HEK293 (cell line): ENCODE measurements around the gene TPST2.

Experiments
- CTCF ChIA-PET: fragments of 350-600 bp; formaldehyde crosslinking; extraction: SDS; loops from one replicate; lab custom pipeline; 2021; ENCODE audit warnings: antibody characterized with exemption; lab: Yijun Ruan, JAX
- POLR2A ChIA-PET: fragments of 300-600 bp; formaldehyde crosslinking; extraction: SDS; loops from one replicate; lab custom pipeline; 2020; ENCODE audit warnings: antibody characterized with exemption, inconsistent platforms; lab: Yijun Ruan, JAX
- H3K27ac ChIP-seq: fragments of 200-500 bp; sonication (Bioruptor generic); 2 replicates; pipeline ENCODE4 v1.5.1; 2014; ENCODE audit warnings: low read depth, low read length, control low read depth, inconsistent platforms; ENCODE audit errors: extremely low read depth
- H3K36me3 ChIP-seq, 2 experiments: fragments of 200-500 bp in 1 of 2; sonication (Bioruptor generic) in 1 of 2; 1 replicate in 1 of 2; 2 replicates in 1 of 2; pipeline ENCODE4 v1.5.1; 2014 to 2017; ENCODE audit warnings: inconsistent platforms in 2 of 2, low read length in 2 of 2; ENCODE audit not compliant: control insufficient read depth in 2 of 2, insufficient read depth in 1 of 2
- H3K4me1 ChIP-seq: fragments of 200-500 bp; sonication (Bioruptor generic); 2 replicates; pipeline ENCODE4 v1.5.1; 2014; ENCODE audit warnings: mild to moderate bottlenecking, low read length, inconsistent platforms; ENCODE audit not compliant: control insufficient read depth, insufficient read depth
- H3K4me3 ChIP-seq: 2 replicates; pipeline ENCODE4 v1.5.1; 2011; ENCODE audit warnings: low read depth, mild to moderate bottlenecking, control low read depth, low read length, moderate library complexity
- H3K9me3 ChIP-seq: fragments of 200-500 bp; sonication (Bioruptor generic); 2 replicates; pipeline ENCODE4 v1.5.1; 2014; ENCODE audit warnings: low read depth, low read length, inconsistent platforms; ENCODE audit not compliant: control insufficient read depth, insufficient read depth
- GLIS2 ChIP-seq: fragments of 450-650 bp; formaldehyde crosslinking; IDR thresholded peaks from 2 replicates; pipeline ENCODE4 v1.5.1; 2016; ENCODE audit warnings: missing biosample characterization, missing genetic modification characterization
- HIC1 ChIP-seq: fragments of 450-650 bp; formaldehyde crosslinking; IDR thresholded peaks from 2 replicates; pipeline ENCODE4 v1.5.1; 2016; ENCODE audit warnings: missing biosample characterization, missing genetic modification characterization
- HOXA7 ChIP-seq: sonication (generic); formaldehyde crosslinking; IDR thresholded peaks from 2 replicates; pipeline ENCODE4 v1.8.1; 2022; ENCODE audit warnings: missing genetic modification reagents, borderline replicate concordance
- HOXC10 ChIP-seq: sonication (generic); formaldehyde crosslinking; IDR thresholded peaks from 2 replicates; pipeline ENCODE4 v1.8.1; 2023; ENCODE audit warnings: mild to moderate bottlenecking, missing genetic modification reagents
- IKZF3 ChIP-seq: fragments of 450-650 bp; IDR thresholded peaks from 2 replicates; pipeline ENCODE4 v1.5.0; 2018; ENCODE audit warnings: missing biosample characterization, mild to moderate bottlenecking, missing genetic modification characterization, moderate library complexity
- KLF7 ChIP-seq: fragments of 450-650 bp; formaldehyde crosslinking; IDR thresholded peaks from 2 replicates; pipeline ENCODE4 v1.5.1; 2016; ENCODE audit warnings: missing biosample characterization, missing genetic modification characterization, borderline replicate concordance
- MEIS1 ChIP-seq: sonication (generic); formaldehyde crosslinking; IDR thresholded peaks from 2 replicates; pipeline ENCODE4 v1.8.1; 2022; ENCODE audit warnings: missing genetic modification reagents, mild to moderate bottlenecking, borderline replicate concordance
- REPIN1 ChIP-seq: fragments of 450-650 bp; formaldehyde crosslinking; IDR thresholded peaks from 2 replicates; pipeline ENCODE4 v1.5.1; 2017; ENCODE audit warnings: missing biosample characterization, missing genetic modification characterization, low read depth
- SCRT2 ChIP-seq: fragments of 450-650 bp; formaldehyde crosslinking; IDR thresholded peaks from 2 replicates; pipeline ENCODE4 v1.5.1; 2016; ENCODE audit warnings: missing biosample characterization, missing genetic modification characterization
- SETDB1 ChIP-seq: IDR thresholded peaks from one replicate; pipeline ENCODE4 v1.6.1; 2017; ENCODE audit warnings: mild to moderate bottlenecking, low read length, moderate library complexity, mixed read lengths; ENCODE audit not compliant: insufficient read length
- SP7 ChIP-seq: fragments of 450-650 bp; formaldehyde crosslinking; IDR thresholded peaks from 2 replicates; pipeline ENCODE4 v1.5.1; 2016; ENCODE audit warnings: missing biosample characterization, missing genetic modification characterization
- ZNF10 ChIP-seq: fragments of 450-650 bp; formaldehyde crosslinking; IDR thresholded peaks from 2 replicates; pipeline ENCODE4 v1.5.1; 2017; ENCODE audit warnings: missing biosample characterization, missing genetic modification characterization
- ZNF112 ChIP-seq: fragments of 450-650 bp; formaldehyde crosslinking; IDR thresholded peaks from 2 replicates; pipeline ENCODE4 v1.5.0; 2017; ENCODE audit warnings: missing biosample characterization, missing genetic modification characterization
- ZNF121 ChIP-seq: fragments of 450-650 bp; formaldehyde crosslinking; IDR thresholded peaks from 2 replicates; pipeline ENCODE4 v1.5.1; 2016; ENCODE audit warnings: missing biosample characterization, missing genetic modification characterization
- ZNF132 ChIP-seq: fragments of 450-650 bp; formaldehyde crosslinking; IDR thresholded peaks from 2 replicates; pipeline ENCODE4 v1.5.1; 2017; ENCODE audit warnings: missing biosample characterization, missing genetic modification characterization, borderline replicate concordance
- ZNF133 ChIP-seq: fragments of 450-650 bp; formaldehyde crosslinking; IDR thresholded peaks from 2 replicates; pipeline ENCODE4 v1.5.1; 2016; ENCODE audit warnings: missing biosample characterization, missing genetic modification characterization
- ZNF175 ChIP-seq: fragments of 450-650 bp; formaldehyde crosslinking; IDR thresholded peaks from 2 replicates; pipeline ENCODE4 v1.5.1; 2016; ENCODE audit warnings: missing biosample characterization, missing genetic modification characterization
- ZNF221 ChIP-seq: fragments of 450-650 bp; formaldehyde crosslinking; IDR thresholded peaks from 2 replicates; pipeline ENCODE4 v1.5.1; 2017; ENCODE audit warnings: missing biosample characterization, missing genetic modification characterization, borderline replicate concordance
- ZNF223 ChIP-seq: fragments of 450-650 bp; formaldehyde crosslinking; IDR thresholded peaks from 2 replicates; pipeline ENCODE4 v1.5.1; 2016; ENCODE audit warnings: missing biosample characterization, missing genetic modification characterization
- ZNF302 ChIP-seq: fragments of 450-650 bp; formaldehyde crosslinking; IDR thresholded peaks from 2 replicates; pipeline ENCODE4 v1.5.1; 2016; ENCODE audit warnings: missing biosample characterization, missing genetic modification characterization, low read depth
- ZNF350 ChIP-seq: fragments of 450-650 bp; formaldehyde crosslinking; IDR thresholded peaks from 2 replicates; pipeline ENCODE4 v1.5.0; 2017; ENCODE audit warnings: missing biosample characterization, mild to moderate bottlenecking, missing genetic modification characterization
- ZNF391 ChIP-seq: fragments of 450-650 bp; formaldehyde crosslinking; IDR thresholded peaks from 2 replicates; pipeline ENCODE4 v1.5.1; 2016; ENCODE audit warnings: low read depth, missing biosample characterization, missing genetic modification characterization, borderline replicate concordance
- ZNF449 ChIP-seq: fragments of 450-650 bp; formaldehyde crosslinking; IDR thresholded peaks from 2 replicates; pipeline ENCODE4 v1.5.1; 2017; ENCODE audit warnings: missing biosample characterization, mild to moderate bottlenecking, missing genetic modification characterization, moderate library complexity
- ZNF561 ChIP-seq: fragments of 450-650 bp; IDR thresholded peaks from 2 replicates; pipeline ENCODE4 v1.5.1; 2018; ENCODE audit warnings: missing biosample characterization, missing genetic modification characterization, borderline replicate concordance
- ZNF626 ChIP-seq: fragments of 450-650 bp; sonication (Bioruptor Pico); formaldehyde crosslinking; IDR thresholded peaks from 2 replicates; pipeline ENCODE4 v1.5.1; 2018; ENCODE audit warnings: missing biosample characterization, missing genetic modification characterization, inconsistent platforms
- ZNF664 ChIP-seq: fragments of 450-650 bp; formaldehyde crosslinking; IDR thresholded peaks from 2 replicates; pipeline ENCODE4 v1.5.1; 2016; ENCODE audit warnings: missing biosample characterization, missing genetic modification characterization
- ZNF777 ChIP-seq: fragments of 450-650 bp; formaldehyde crosslinking; IDR thresholded peaks from 2 replicates; pipeline ENCODE4 v1.5.1; 2017; ENCODE audit warnings: missing biosample characterization, missing genetic modification characterization, borderline replicate concordance

TPST2 gene

GRCh38 chr22:26527574-26528465, 62.1 kb downstream of the TPST2 start:
- Histone ChIP-seq H3K4me1 (no peaks in the 10 kb centered on the region), H3K4me3 (no peak overlapping the region), H3K36me3 (peaks cover 5 to 30% of the 10 kb centered on the region in 2 experiments; a peak in 2 of 3 replicates), H3K9me3 (no peaks in the 10 kb centered on the region), H3K27ac (no peak overlapping the region)
- TF ChIP-seq ZNF121 (tag by site-specific recombination): no peak
- no peak for TF ChIP-seq HOXC10 (CRISPR knock-in tag)
- TF ChIP-seq ZNF391 (tag by site-specific recombination): no peak
- no peak for TF ChIP-seq REPIN1 (tag by site-specific recombination)
- TF ChIP-seq ZNF664: no peak
- TF ChIP-seq SETDB1: no peak
- TF ChIP-seq ZNF10 (tag by site-specific recombination): no peak
- TF ChIP-seq SCRT2 (tag by site-specific recombination): no peak
- TF ChIP-seq ZNF112 (tag by site-specific recombination): no peak
- no peak for TF ChIP-seq ZNF777 (tag by site-specific recombination)
- no peak for TF ChIP-seq KLF7
- ChIA-PET CTCF (interaction anchor here (0.6 kb wide), 1 partner anchor 116 kb away, joined by 3 read pairs; no protein-coding TSS in a partner anchor), POLR2A (no interaction called here)

GRCh38 chr22:26527167-26527566, 62.8 kb downstream of the TPST2 start:
- CTCF ChIA-PET: interaction anchor here (0.6 kb wide), 1 partner anchor 117 kb away, joined by 3 read pairs; no protein-coding TSS in a partner anchor
- Histone ChIP-seq H3K27ac (no peak overlapping the region), H3K9me3 (no peaks in the 10 kb centered on the region), H3K4me3 (no peak overlapping the region), H3K36me3 (peaks cover under 1 to 30% of the 10 kb centered on the region in 2 experiments; a peak in 2 of 3 replicates), H3K4me1 (no peaks in the 10 kb centered on the region)
- TF ChIP-seq ZNF223 (no peak), HIC1 (tag by site-specific recombination) (no peak), ZNF302 (tag by site-specific recombination) (no peak), ZNF561 (tag by site-specific recombination) (no peak), GLIS2 (tag by site-specific recombination) (no peak), HOXA7 (CRISPR knock-in tag) (no peak), ZNF133 (tag by site-specific recombination) (no peak), ZNF132 (tag by site-specific recombination) (no peak), SP7 (tag by site-specific recombination) (no peak), ZNF175 (tag by site-specific recombination) (no peak), IKZF3 (no peak), ZNF350 (tag by site-specific recombination) (no peak), ZNF221 (tag by site-specific recombination) (no peak), ZNF449 (tag by site-specific recombination) (no peak), MEIS1 (no peak), ZNF626 (tag by site-specific recombination) (no peak)
- POLR2A ChIA-PET: no interaction called here
